Keratinocyte (primary cell): ENCODE measurements around the gene OCEL1.
A peak's percentile ranks its signal among the peaks of the same experiment; 100 is the strongest.

Source experiments
- CTCF ChIP-seq, 3 experiments: IDR thresholded peaks in 1 of 3; conservative IDR thresholded peaks in 1 of 3; optimal IDR thresholded peaks in 1 of 3; 2 replicates in 2 of 3; 3 replicates in 1 of 3; pipeline versions ENCODE3 to v1.5.1; 2011; ENCODE audit warnings: low read length in 3 of 3, mild to moderate bottlenecking in 3 of 3, moderate library complexity in 2 of 3, control low read depth in 1 of 3, inconsistent platforms in 1 of 3; ENCODE audit not compliant: insufficient read depth in 2 of 3; ENCODE audit errors: extremely low read depth in 1 of 3
- EZH2 ChIP-seq: IDR thresholded peaks from one replicate; pipeline ENCODE4 v1.6.1; 2012; ENCODE audit warnings: inconsistent platforms, mild to moderate bottlenecking, low read length, moderate library complexity

DNA sequence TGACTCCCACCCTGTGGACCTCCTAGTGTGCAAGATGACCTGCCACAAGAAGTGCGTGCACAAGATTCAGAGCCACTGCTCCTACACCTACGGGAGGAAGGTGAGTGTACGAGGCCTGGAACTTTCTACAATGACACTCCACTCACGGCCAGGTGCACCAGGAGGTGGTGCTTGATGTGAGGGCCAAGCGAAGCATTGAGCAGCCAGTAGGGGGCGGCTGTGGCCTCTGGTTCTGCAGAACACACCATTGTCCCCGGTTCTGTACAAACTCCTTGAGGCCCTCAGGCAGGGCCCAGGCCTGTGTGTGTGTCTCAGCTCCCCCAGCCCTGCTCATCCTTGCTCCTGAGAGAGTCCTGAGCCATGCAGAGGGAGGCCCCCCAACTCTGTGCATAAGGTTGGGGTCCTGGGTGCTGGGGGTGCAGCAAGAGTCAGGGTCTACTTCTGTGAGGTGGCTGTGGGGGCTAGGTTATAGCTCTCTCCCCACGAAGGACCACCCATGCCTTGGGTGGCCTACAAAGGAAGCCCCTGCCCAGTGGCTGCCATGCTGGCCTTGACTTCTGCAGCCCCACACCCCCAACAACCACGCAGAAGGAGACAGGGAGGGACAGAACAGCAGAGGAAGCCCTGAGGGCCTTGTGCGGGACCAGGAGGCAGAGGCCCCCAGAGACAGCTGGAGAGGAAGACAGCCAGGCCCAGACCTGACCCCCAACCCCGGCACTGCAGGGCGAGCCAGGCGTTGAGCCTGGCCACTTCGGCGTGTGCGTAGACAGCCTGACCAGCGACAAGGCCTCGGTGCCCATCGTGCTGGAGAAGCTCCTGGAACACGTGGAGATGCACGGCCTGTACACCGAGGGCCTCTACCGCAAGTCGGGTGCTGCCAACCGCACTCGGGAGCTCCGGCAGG is 20.5 kb upstream of the OCEL1 start:
- TF ChIP-seq CTCF (optimal IDR thresholded peaks at IDR 0.05 in 1 of 3, IDR thresholded peaks at IDR 0.05 in 1 of 3, conservative IDR thresholded peaks at IDR 0.05 in 1 of 3; ENCODE audit: extremely low read depth in 1 of 3, insufficient read depth in 2 of 3, low read length in 3 of 3) (peak; percentile 76 to 87 (median 85)), EZH2 (no peak)
